Kasumi-1 (cell line): ENCODE data around the gene ARHGEF33.

ENCODE experiments used
- DNase-seq, 2 experiments: peaks; one replicate each; lab custom pipeline; 2025; lab: John Stamatoyannopoulos, UW

The ARHGEF33 gene

GRCh38 chr2:38960609-38961320 is 71.1 kb downstream of the ARHGEF33 start:
- DNase-seq = no peak

DNA sequence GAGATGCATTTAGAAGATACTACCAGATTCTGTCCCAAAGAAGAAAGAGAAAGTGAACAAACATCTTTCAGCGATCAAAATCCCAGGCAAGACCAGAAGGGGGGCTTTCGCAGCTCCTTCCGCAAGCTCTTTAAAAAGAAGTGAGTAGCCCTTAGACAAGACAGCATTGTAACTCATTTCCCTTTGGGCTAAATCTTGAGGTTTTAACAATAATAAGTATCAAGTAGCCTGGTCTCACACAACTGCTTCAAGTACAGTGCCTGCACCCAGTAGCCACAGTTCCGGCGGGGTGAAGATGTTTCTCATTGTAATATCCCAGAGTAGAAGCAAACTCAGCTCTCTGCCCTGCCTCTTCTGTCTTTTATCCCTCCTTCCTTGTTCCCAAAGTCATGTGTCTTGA is 76.3 kb downstream of the ARHGEF33 start:
- no peak for DNase-seq

DNA sequence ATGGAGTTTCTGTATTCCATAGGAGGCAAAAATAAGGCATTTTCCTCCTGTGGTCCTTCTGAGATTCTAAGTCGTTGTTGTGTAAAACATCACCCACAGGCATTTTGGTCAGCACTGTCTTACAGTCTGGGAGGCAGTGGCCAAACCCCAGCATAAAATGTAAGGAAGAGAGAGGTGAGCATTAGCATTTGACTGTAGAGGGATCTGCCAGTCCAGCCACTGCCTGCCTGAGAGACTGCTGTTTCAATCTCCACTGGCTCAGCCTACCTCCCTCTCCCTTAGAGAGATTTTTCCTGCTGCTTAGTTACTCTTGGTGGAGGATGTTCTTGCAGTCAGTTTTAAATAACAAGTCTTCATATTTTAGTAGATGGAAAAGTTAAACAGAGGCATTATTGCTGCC is 77.0 kb downstream of the ARHGEF33 start:
- DNase-seq = no peak

DNA sequence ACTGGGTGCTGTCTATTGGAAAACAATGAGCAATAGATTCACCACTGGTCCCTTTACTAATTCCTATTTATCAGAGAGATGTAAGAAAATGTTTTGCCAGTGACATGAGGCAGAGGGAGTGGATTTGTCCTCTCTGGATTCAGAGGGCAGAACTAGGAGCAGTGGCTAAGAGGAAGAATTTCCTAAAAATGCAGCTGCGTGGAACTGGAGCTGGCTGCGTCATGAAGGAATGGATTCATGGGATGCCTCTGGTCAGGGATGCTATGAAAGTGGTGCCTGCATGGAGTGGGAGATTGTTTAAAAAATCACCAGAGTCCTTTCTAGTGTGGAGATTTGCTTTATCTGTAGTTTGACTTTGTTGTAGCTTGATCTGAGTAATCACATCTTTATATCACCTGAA is 78.3 kb downstream of the ARHGEF33 start:
- no peak for DNase-seq

DNA sequence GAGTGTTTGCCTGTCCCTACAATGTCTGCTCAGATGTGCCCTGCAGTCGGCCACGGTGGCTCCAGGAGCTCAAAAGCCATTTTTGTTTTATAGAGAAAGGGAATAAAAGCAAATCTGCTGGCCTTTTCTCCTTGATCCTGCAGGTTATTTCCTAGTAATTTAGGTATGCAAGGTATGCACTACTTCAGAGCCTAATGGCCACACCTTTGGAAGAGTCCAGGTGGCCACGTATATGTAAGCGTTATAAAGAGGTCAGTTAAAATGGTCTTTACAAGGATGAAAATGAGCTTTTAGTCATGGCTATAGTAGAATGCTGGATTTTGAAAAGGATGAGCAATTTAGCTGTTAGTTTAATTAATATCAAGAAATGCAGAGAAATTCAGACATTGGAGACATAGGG is 81.7 kb downstream of the ARHGEF33 start:
- no peak for DNase-seq

DNA sequence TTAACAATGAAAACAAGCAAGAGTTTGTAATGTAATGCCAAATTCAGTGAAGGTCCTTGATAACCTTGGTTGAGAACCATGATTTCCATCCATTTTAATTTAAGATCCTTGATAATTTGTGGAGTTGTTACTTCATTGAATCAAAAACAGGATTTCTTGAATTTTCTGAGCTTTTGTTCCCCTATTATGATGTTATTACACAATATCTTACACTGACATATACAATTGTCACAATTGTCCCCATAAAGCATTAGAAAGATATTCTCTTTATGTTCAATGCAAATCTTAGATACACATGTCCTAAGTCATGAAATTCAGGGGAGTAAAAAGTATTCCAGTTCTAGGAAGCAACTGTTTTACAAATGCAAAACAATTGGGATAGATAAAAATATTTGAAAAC is 83.6 kb downstream of the ARHGEF33 start:
- DNase-seq = no peak

GRCh38 chr2:38975042-38975441 is 85.4 kb downstream of the ARHGEF33 start:
- DNase-seq = no peak

- no peak for DNase-seq
Measured at GRCh38 chr2:38977047-38977446, 87.4 kb downstream of the ARHGEF33 start.

DNA sequence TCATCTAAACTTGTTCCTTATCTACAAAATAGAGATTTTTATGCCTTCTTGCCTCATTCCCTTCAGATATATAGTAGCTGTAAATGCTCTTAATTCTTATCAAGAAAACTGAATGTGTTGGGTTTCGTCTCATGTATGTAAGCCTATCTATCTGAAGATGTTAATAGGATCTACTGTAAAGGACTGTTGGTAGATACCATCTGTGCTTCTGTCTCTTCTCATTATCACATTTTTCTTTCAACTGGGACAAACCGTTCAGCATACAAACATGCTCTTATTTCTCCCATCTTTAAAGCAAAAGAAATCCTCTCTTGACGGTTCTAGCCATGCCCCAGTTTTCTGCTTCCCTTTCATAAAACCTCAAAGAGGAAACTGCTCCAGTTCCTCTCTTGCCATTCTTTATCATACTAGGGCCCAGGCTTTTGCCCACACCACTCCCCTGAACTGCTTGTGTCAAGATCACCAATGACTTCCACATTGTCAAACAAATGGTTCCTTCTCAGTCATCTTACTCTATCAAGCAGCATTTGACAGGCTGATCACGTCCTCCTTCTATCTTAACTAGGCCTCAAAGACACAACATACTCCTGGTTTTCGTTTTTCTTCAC is 88.7 kb downstream of the ARHGEF33 start:
- peak; percentile 70 to 78 for DNase-seq

DNA sequence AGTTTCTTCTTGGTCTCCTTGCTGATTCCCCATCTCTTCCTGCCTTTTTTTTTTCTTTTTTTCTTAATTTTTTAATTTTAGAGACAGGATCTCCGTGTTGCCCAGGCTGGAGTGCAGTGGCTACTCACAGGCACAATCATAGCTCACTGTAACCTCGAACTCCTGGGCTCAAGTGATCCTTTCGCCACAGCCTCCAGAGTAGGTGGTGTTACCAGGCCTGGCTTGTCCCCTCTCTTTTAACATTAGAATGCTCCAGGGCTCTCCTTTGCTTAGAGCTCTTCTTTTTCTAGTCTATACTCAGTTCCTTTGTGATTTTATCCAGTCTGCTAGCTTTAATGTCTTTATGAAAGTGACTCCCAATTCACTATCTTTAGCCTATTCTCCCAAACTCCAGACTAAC is 89.2 kb downstream of the ARHGEF33 start:
- no peak for DNase-seq

DNA sequence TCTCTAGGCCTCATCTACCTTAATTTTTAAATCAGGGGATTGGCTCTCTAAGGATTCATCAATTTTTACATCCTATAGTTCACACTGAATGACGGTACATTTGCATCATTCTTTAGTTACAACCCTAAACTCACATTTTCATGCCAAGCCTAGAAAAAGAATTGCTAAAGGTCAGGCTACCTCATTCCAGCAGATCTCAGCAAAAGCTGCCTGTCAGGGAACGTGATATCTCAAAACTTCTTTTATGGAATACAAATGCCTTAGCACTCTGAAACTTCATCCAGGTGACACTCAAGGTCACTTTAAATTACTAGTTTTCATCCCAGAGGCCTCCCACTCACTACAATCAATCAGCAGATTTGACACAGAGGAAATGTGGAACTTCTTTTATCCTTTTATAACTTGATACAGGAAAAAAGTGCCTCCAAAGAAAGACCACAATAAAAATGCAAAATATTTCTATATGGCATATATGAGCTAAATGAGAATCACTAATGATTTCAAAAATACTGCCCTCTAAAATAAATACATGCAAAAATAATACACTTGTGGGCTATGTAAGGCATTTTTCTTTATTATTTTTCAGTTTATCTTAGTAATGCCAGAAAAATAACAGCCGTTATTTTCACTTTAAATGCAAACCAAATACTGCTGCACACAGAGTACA is 91.5 kb downstream of the ARHGEF33 start:
- no peak for DNase-seq

DNA sequence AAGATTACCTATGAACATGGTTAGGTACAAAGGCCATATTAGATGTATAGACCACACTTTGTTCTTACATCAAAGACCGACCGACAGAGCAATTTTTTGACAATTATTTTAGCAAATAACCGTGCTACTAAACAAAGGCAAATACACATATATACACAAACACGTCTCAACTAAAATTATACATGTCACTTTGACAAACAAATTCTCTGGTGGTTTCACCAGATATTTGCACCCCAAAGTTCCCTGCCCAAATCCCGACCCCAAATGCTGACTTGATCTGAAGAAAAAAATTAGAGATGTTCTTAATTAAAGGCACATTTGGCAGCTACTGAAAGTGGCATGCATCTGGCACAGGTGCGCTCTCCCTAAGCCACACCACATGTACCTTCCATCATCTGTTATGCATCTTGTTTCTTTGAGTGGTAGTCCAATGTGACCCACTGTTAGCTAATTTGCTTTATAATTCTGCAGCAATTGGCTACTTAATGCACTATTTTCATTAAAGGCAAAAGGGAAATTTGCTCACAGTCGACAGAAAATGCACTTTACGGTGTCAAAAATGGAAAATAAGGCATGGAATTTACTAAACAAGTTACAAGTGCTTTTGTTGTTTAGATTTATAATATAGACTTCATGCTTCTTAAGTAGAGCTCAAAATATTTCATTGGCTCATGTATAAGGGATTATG is 92.1 kb downstream of the ARHGEF33 start:
- no peak for DNase-seq

GRCh38 chr2:38982498-38982897 is 92.8 kb downstream of the ARHGEF33 start:
- DNase-seq = no peak

- DNase-seq = no peak
Measured at GRCh38 chr2:38988716-38989115, 99.0 kb downstream of the ARHGEF33 start.

DNA sequence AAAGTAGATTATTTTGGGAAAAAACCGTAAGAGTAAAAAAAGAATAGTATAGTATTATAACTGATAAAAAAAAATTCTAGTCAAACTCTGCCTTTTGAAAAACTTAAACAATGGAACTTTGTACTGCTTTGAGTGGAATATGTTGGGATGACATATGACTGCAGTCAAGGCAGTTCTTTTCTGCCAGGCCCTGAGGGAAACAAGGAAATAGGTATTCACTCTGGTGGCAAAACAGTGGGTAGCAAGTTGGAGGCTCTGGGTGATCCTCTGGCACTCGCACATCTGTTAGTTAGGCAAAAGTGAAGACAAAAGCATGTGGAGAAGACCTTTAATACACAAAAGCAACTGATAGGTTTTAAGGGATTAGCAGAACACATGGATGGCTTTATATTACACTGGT is 102.2 kb downstream of the ARHGEF33 start:
- no peak for DNase-seq

- DNase-seq = no peak
Measured at GRCh38 chr2:38997781-38998180, 108.1 kb downstream of the ARHGEF33 start.

DNA sequence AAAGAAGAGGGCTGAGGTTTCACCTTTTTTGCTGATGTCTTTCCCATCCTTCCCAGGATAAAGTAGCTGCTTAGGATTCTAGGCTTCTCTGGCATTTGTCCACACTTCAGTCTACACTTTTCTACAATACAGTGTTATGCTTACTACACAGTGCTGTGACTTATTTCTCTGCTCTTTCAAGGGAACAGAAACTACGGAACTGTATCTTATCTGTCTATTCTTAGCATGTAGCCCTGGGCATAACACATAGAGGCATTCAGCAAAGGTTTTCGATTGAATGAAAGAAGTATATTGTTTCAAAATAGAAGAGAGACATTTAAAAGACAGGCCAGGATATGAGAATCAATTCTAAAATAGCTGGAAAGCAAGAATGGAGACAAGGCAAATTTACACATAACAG is 110.9 kb downstream of the ARHGEF33 start:
- no peak for DNase-seq

DNA sequence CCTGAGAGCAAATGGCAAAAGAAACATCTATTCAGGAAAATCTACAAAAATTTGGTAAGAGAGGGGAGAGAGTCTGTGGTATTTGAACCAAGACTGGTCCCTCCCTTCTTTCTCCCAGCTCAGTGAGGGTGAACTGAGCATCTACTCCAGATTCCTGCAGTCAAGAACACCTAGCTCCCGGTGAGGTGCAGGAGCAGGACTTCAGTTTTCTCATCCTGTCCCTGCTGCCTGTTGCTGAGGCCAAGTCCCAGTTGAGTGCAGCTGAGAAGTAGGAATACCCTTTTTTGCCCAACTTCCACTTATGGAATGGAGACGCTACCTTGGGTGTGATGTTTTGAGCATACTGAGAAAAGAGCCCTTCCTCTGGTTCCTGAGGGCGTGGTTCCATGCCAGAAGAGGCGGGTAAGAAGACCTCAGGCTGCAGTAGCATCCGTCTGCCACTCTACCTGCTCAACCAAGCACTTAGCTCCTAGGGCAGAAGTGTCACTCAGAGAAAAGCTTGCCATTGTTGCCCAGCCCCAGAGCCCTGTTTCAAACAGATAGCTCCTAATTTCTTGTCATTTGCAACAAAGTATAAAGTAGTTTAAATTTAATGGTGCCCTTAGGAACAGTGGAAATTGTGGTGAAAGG is 118.3 kb downstream of the ARHGEF33 start:
- no peak for DNase-seq

DNA sequence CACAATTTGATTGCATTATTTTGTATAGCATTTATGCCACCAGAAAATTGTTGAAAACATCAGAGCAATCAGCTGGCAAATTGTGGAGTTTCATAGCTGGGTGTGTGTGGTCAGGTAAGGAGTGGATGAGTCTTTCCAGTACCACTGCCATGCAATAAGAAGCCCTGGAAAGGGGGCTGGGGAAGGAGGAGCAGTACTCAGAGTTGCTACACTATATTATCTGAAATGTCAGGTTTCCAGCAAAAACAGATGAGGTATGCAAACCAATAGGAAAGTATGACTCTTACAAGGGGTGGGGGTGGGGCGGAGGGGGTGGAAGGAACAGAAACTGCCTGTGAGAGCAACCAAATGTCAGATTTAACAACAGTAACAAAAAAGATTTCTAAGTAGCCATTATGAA is 119.0 kb downstream of the ARHGEF33 start:
- DNase-seq = no peak

DNA sequence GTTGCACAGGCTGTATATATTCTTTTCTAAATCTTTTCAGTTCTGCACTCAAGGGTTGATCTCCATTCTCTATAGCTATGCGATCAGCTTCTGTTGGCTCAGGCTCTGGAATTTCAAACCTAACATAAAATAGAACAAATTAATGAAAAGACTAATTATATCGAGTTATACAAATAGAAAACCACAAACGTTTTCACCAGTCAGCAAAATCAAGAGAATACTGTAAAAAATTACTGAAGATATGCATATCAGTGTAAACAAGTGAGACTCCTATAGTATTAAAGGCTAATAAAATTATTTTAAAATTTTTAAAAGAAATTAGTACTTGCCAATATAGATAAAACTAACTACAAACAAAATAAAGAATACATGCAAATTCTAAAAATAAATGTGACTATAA is 124.2 kb downstream of the ARHGEF33 start:
- no peak for DNase-seq

- no peak for DNase-seq
Measured at GRCh38 chr2:39015424-39015823, 125.7 kb downstream of the ARHGEF33 start.

- no peak for DNase-seq
Measured at GRCh38 chr2:39017334-39017733, 127.7 kb downstream of the ARHGEF33 start.
